H1 (cell line): ENCODE results near the gene ANKLE1. TPM values are rescaled to one million over a fixed set of nuclear protein-coding genes. Genes with fewer than 3 reads are reported as not detected.

Source experiments
- CEBPB ChIP-seq: IDR thresholded peaks from 2 replicates; pipeline ENCODE4 v1.6.1; 2012; ENCODE audit warnings: low read depth, low read length
- CHD7 ChIP-seq: fragments of 300-600 bp; sonication (generic); IDR thresholded peaks from 2 replicates; pipeline ENCODE4 v1.7.1; 2012; ENCODE audit warnings: low read length, moderate library complexity, mild to moderate bottlenecking, inconsistent platforms; ENCODE audit not compliant: insufficient replicate concordance
- KDM1A ChIP-seq: fragments of 200-600, 300-600 bp; sonication (generic); IDR thresholded peaks from 2 replicates; pipeline ENCODE4 v1.7.1; 2016; ENCODE audit warnings: mild to moderate bottlenecking, low read length, borderline replicate concordance
- MAX ChIP-seq: IDR thresholded peaks from 2 replicates; pipeline ENCODE4 v1.6.1; 2012; ENCODE audit warnings: inconsistent platforms
- TAF1 ChIP-seq: IDR thresholded peaks from 2 replicates; pipeline ENCODE4 v1.6.1; 2011; ENCODE audit warnings: mild to moderate bottlenecking, low read depth, low read length
- TCF12 ChIP-seq: IDR thresholded peaks from 2 replicates; pipeline ENCODE4 v1.6.1; 2011; ENCODE audit warnings: low read depth, mild to moderate bottlenecking, low read length
- USF2 ChIP-seq: IDR thresholded peaks from 2 replicates; pipeline ENCODE4 v1.6.1; 2011; ENCODE audit warnings: low read length, improper control_type of control experiment
- ZNF274 ChIP-seq: IDR thresholded peaks from 2 replicates; pipeline ENCODE4 v1.7.0; 2012; ENCODE audit warnings: low read length, borderline replicate concordance; ENCODE audit errors: extremely low read depth
- polyA plus RNA-seq, 7 experiments: library from polyadenylated mRNA; depleted of rRNA in 3 of 7; stranded (reverse) in 5 of 7; unstranded in 2 of 7; fragments of >200 nt in 5 of 7; fragments of 200-250 nt in 2 of 7; gene quantifications; 1 replicate in 5 of 7; 2 replicates in 1 of 7; 4 replicates in 1 of 7; pipeline versions ENCODE4 v1.2.1 to v1.2.3, GENCODE V29; 2011 to 2013; ENCODE audit warnings: missing spikeins in 2 of 7, mixed read lengths in 2 of 7
- total RNA-seq: library from RNA; stranded (reverse); fragmentation: NEBNext Ultra II Directional; extraction: Animal tissue kit (Norgen Biotek cat#: 25700); gene quantifications from 2 replicates; pipeline ENCODE4 v1.2.1, GENCODE V29; 2021

The ANKLE1 gene
- total and polyA plus RNA-seq, 2 of the 8 experiments (the other 6 are each of a cell fraction or from before 2014, with no cell fraction given) = 6.1 to 9.6 TPM

DNA sequence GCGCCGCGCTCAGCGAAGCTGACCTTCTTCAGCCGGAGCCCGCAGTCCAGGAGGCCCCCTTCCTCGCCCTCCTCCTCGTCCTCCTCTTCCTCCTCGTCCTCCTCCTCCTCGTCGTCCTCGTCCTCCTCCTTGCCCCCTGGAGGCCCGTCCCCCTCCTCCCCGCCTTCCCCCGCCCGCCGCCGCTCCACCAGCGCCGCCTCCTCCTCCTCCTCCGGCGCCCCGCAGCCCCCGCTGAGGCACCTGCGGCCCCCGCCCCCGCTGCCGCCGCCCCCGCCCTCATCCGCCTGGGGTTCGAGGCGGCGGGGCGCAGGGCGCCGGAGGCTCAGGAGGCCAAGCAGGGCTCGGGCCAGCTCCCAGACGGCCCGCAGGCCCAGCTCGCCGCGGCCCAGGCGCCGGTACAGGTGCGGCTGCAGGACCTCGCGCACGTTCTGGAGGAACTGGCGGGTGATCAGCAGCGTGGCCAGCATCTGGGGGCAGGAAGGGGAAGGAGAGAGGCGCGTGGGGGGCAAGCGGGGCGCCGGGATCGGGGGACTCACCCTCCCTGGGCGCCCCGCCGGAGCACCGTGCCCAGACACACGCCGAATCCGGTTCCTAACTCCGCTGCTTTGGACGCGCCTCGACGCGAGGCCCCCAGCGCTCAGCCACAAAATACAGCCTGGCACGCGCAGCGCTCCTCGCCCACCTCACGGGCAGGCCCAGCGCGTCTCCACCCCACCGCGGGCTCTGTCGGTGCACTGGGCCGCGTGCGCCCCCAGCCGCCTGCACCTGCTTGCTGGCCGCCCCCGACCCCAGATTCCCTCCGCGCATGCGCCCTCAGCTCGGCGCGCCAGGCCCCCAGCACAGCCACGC, 47.0 kb downstream of the ANKLE1 start (continued):
- no peak for TF ChIP-seq KDM1A
- peak; percentile 93 for TF ChIP-seq MAX
- no peak for TF ChIP-seq TAF1
- TF ChIP-seq CHD7 = no peak
- TF ChIP-seq USF2 = no peak
- TF ChIP-seq CEBPB = no peak
- no peak for TF ChIP-seq TCF12
- no peak for TF ChIP-seq ZNF274
